IMR-90 (cell line): ENCODE results near the gene GALNT16. TPM values are rescaled to one million over a fixed set of nuclear protein-coding genes. Genes with fewer than 3 reads are reported as not detected.

Experiments
- ATAC-seq: fragments of 200-7000 bp; cut with Tn5 transposase; 2 replicates; pipeline ENCODE4 v1.9.1; 2020; ENCODE audit warnings: low read depth, mild to moderate bottlenecking, moderate library complexity
- BruUV-seq: library from RNA; stranded (reverse); fragments of 400-500 nt; replicated peaks from 2 replicates; lab custom pipeline; 2021; lab: Mats Ljungman, UMichigan
- CTCF ChIA-PET: fragments of 300-600 bp; formaldehyde crosslinking; extraction: SDS; loops from one replicate; lab custom pipeline; 2021; ENCODE audit warnings: antibody characterized with exemption; lab: Yijun Ruan, JAX
- POLR2A ChIA-PET: fragments of 300-600 bp; sonication (Branson Sonifier 250); formaldehyde crosslinking; loops from one replicate; lab custom pipeline; 2022; ENCODE audit warnings: antibody characterized with exemption; ENCODE audit not compliant: unreplicated experiment; lab: Charles Lee
- DNase-seq: peaks from one replicate; pipeline ENCODE4 v3.0.0; 2013
- H2AFZ ChIP-seq: replicated peaks from 2 replicates; pipeline ENCODE3; 2013; ENCODE audit warnings: low read length, mild to moderate bottlenecking; ENCODE audit not compliant: poor library complexity
- H2AK5ac ChIP-seq: 2 replicates; pipeline ENCODE4 v1.6.1; 2013; ENCODE audit warnings: low read depth, low read length, inconsistent platforms
- H2AK9ac ChIP-seq: replicated peaks from 2 replicates; pipeline ENCODE3; 2013; ENCODE audit warnings: mild to moderate bottlenecking, low read depth, low read length, moderate library complexity; ENCODE audit not compliant: poor library complexity
- H2BK120ac ChIP-seq: 2 replicates; pipeline ENCODE4 v1.6.1; 2013; ENCODE audit warnings: low read depth, low read length, inconsistent platforms
- H2BK15ac ChIP-seq: 3 replicates; pipeline ENCODE4 v1.6.1; 2013; ENCODE audit warnings: low read depth, low read length, inconsistent platforms
- H2BK20ac ChIP-seq: 2 replicates; pipeline ENCODE4 v1.6.1; 2013; ENCODE audit warnings: low read depth, mild to moderate bottlenecking, inconsistent platforms, low read length, moderate library complexity
- H2BK5ac ChIP-seq: 2 replicates; pipeline ENCODE4 v1.6.1; 2013; ENCODE audit warnings: mild to moderate bottlenecking, low read depth, low read length, inconsistent platforms; ENCODE audit not compliant: poor library complexity, severe bottlenecking
- H3K14ac ChIP-seq: replicated peaks from 2 replicates; pipeline ENCODE4 v1.6.1; 2013; ENCODE audit warnings: low read depth, low read length, inconsistent platforms
- H3K18ac ChIP-seq: 2 replicates; pipeline ENCODE4 v1.6.1; 2013; ENCODE audit warnings: low read depth, low read length, control low read depth
- H3K23ac ChIP-seq: 2 replicates; pipeline ENCODE4 v1.6.1; 2013; ENCODE audit warnings: low read depth, low read length, inconsistent platforms
- H3K27ac ChIP-seq: 2 replicates; pipeline ENCODE4 v1.5.1; 2013; ENCODE audit warnings: mild to moderate bottlenecking, control low read depth, low read length; ENCODE audit not compliant: insufficient read depth
- H3K27me3 ChIP-seq: 2 replicates; pipeline ENCODE4 v1.6.1; 2013; ENCODE audit warnings: low read length; ENCODE audit not compliant: control insufficient read depth, insufficient read depth
- H3K36me3 ChIP-seq: 2 replicates; pipeline ENCODE4 v1.6.1; 2013; ENCODE audit warnings: low read length, mixed read lengths; ENCODE audit not compliant: control insufficient read depth, insufficient read depth
- H3K4ac ChIP-seq: 2 replicates; pipeline ENCODE4 v1.6.1; 2013; ENCODE audit warnings: low read depth, low read length, inconsistent platforms
- H3K4me1 ChIP-seq: 2 replicates; pipeline ENCODE4 v1.6.1; 2013; ENCODE audit warnings: low read length, mixed read lengths; ENCODE audit not compliant: control insufficient read depth, insufficient read depth
- H3K4me2 ChIP-seq: 2 replicates; pipeline ENCODE4 v1.6.1; 2013; ENCODE audit warnings: low read depth, mild to moderate bottlenecking, control low read depth, low read length, moderate library complexity
- H3K4me3 ChIP-seq: 2 replicates; pipeline ENCODE4 v1.5.1; 2013; ENCODE audit warnings: low read depth, mild to moderate bottlenecking, control low read depth, low read length, moderate library complexity; ENCODE audit not compliant: insufficient read depth
- H3K56ac ChIP-seq: 2 replicates; pipeline ENCODE4 v1.6.1; 2013; ENCODE audit warnings: low read length, inconsistent platforms; ENCODE audit not compliant: insufficient read depth; ENCODE audit errors: extremely low read depth
- H3K79me1 ChIP-seq, 2 experiments: 2 replicates each; pipeline ENCODE4 v1.6.1; 2013; ENCODE audit warnings: low read length in 2 of 2, inconsistent platforms in 1 of 2, low read depth in 1 of 2
- H3K9ac ChIP-seq: 2 replicates; pipeline ENCODE4 v1.6.1; 2013; ENCODE audit warnings: low read depth, low read length, control low read depth
- H3K9me1 ChIP-seq: 2 replicates; pipeline ENCODE4 v1.6.1; 2013; ENCODE audit warnings: low read length, inconsistent platforms; ENCODE audit not compliant: insufficient read depth
- H3K9me3 ChIP-seq: 2 replicates; pipeline ENCODE4 v1.6.1; 2013; ENCODE audit warnings: low read length; ENCODE audit not compliant: control insufficient read depth, insufficient read depth
- H4K20me1 ChIP-seq: 2 replicates; pipeline ENCODE4 v1.6.1; 2013; ENCODE audit warnings: low read length, inconsistent platforms; ENCODE audit not compliant: insufficient read depth
- H4K5ac ChIP-seq: 2 replicates; pipeline ENCODE4 v1.6.1; 2013; ENCODE audit warnings: mild to moderate bottlenecking, low read depth, low read length, control low read depth
- H4K8ac ChIP-seq, 2 experiments: 2 replicates each; pipeline ENCODE4 v1.6.1; 2013; ENCODE audit warnings: low read depth in 2 of 2, low read length in 2 of 2, control low read depth in 1 of 2, inconsistent platforms in 1 of 2
- H4K91ac ChIP-seq: 2 replicates; pipeline ENCODE4 v1.6.1; 2013; ENCODE audit warnings: low read depth, low read length, inconsistent platforms; ENCODE audit not compliant: insufficient read depth
- BHLHE40 ChIP-seq: fragments of 150-350 bp; IDR thresholded peaks from 2 replicates; pipeline ENCODE4 v1.6.1; 2016; ENCODE audit warnings: mild to moderate bottlenecking, low read depth, low read length
- CEBPB ChIP-seq: IDR thresholded peaks from 2 replicates; pipeline ENCODE4 v1.6.1; 2012; ENCODE audit warnings: low read depth, low read length, improper control_type of control experiment
- CHD1 ChIP-seq: IDR thresholded peaks from 2 replicates; pipeline ENCODE4 v1.6.1; 2012; ENCODE audit warnings: low read depth, low read length, improper control_type of control experiment
- FOS ChIP-seq: fragments of 150-350 bp; IDR thresholded peaks from 2 replicates; pipeline ENCODE4 v1.6.1; 2016; ENCODE audit warnings: low read depth, low read length
- MAZ ChIP-seq: IDR thresholded peaks from 2 replicates; pipeline ENCODE4 v1.6.1; 2012; ENCODE audit warnings: low read depth, mild to moderate bottlenecking, low read length, improper control_type of control experiment, moderate library complexity, borderline replicate concordance
- NFE2L2 ChIP-seq: fragments of 150-350 bp; IDR thresholded peaks from 2 replicates; pipeline ENCODE4 v1.6.1; 2016; ENCODE audit warnings: low read depth, mild to moderate bottlenecking, low read length
- POLR2A ChIP-seq: IDR thresholded peaks from 2 replicates; pipeline ENCODE4 v1.6.1; 2012; ENCODE audit warnings: mild to moderate bottlenecking, low read depth, low read length
- RAD21 ChIP-seq: IDR thresholded peaks from 2 replicates; pipeline ENCODE4 v1.6.1; 2012; ENCODE audit warnings: low read length, improper control_type of control experiment
- RCOR1 ChIP-seq: IDR thresholded peaks from 2 replicates; pipeline ENCODE4 v1.6.1; 2012; ENCODE audit warnings: mild to moderate bottlenecking, low read length, improper control_type of control experiment; ENCODE audit not compliant: insufficient replicate concordance
- SMC3 ChIP-seq: fragments of 150-350 bp; IDR thresholded peaks from 2 replicates; pipeline ENCODE4 v1.6.1; 2016; ENCODE audit warnings: low read depth, mild to moderate bottlenecking, antibody characterized with exemption, low read length, moderate library complexity
- WGBS, 2 experiments: methylation state at CpG; one replicate each; pipeline versions ENCODE4 v1.1.5 to v1.1.7; 2013; ENCODE audit warnings: missing lambda C conversion rate in 2 of 2; ENCODE audit not compliant: insufficient read length in 1 of 2; ENCODE audit errors: extremely low coverage in 2 of 2; 5-methylcytosine and 5-hydroxymethylcytosine counted together
- dilution Hi-C: fragments of 300-500 bp; cut with HindIII; formaldehyde crosslinking; loops from one replicate; pipeline ENCODE4 v1.14.3; 2018; ENCODE audit warnings: low sequenced_read_pairs; ENCODE audit not compliant: unreplicated experiment
- in situ Hi-C: fragments of 300-500 bp; cut with MboI; formaldehyde crosslinking; loops from 3 replicates; pipeline ENCODE4 v1.14.3; 2019; ENCODE audit warnings: low sequenced_read_pairs, inconsistent platforms, mixed read lengths
- intact Hi-C: fragments of 100-400 bp; cut with micrococcal nuclease; formaldehyde crosslinking; loops from 2 replicates; pipeline ENCODE4 v1.10.0; 2022
- polyA plus RNA-seq, 3 experiments: library from polyadenylated mRNA; depleted of rRNA; stranded (reverse); fragments of >200 nt; gene quantifications; 2 replicates each; pipeline ENCODE4 v1.2.3, GENCODE V29; 2012; ENCODE audit warnings: low replicate concordance in 1 of 3
- total RNA-seq: library from RNA; depleted of rRNA; stranded (reverse); fragments of >200 nt; gene quantifications from 2 replicates; pipeline ENCODE4 v1.2.3, GENCODE V29; 2012
- TF ChIP-seq, protein P1 (sequence below): fragments of 150-350 bp; IDR thresholded peaks from 2 replicates; pipeline ENCODE4 v1.6.1; 2016; ENCODE audit warnings: low read depth, mild to moderate bottlenecking, low read length, moderate library complexity, borderline replicate concordance
- TF ChIP-seq, protein P2 (sequence below): conservative IDR thresholded peaks from 2 replicates; pipeline ENCODE4 v1.5.1; 2012; ENCODE audit warnings: mild to moderate bottlenecking, low read depth, low read length, improper control_type of control experiment

GALNT16 gene
- total and polyA plus RNA-seq, 2 of the 4 experiments (the other 2 are of a cell fraction), result 0.36 to 1.5 TPM

DNA sequence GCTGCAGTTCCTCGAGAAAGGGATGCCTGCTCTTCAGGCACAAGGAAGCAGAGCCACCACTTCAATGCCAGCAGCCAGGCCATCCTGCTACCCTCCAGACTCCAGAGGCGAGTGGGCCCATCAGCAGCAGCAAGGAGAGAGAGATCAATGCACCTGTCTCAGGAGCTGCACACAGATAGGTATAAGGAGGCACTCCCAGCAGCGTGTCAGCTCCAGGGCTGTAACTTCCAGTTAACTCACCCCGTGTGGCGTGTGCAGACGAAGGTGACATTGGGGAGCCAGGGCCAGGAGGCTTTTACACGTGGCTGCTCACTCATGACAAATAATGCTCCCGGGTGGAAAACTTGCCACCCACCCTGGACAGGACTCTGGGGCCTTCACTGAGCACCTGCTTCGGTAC is 24.2 kb downstream of the GALNT16 start:
- no peak overlapping the region for H3K4ac ChIP-seq
- no peak overlapping the region for H3K23ac ChIP-seq
- ATAC-seq, result no peak
- H3K4me2 ChIP-seq, result no peak overlapping the region
- H3K9ac ChIP-seq, result no peak overlapping the region
- 65% methylated on average over 6 of the region's 9 CpGs; no CpG with 5 or more reads in 1 of the 2 experiments for WGBS, 2 experiments
- no peak overlapping the region for H3K4me3 ChIP-seq
- no peaks in the 10 kb centered on the region; the same call in 1 of the 2 replicates for H3K4me1 ChIP-seq
- no peak overlapping the region for H4K91ac ChIP-seq
- TF ChIP-seq NFE2L2 (no peak), BHLHE40 (no peak), POLR2A (no peak), RCOR1 (no peak), CEBPB (no peak), MAZ (no peak), CHD1 (no peak), SMC3 (no peak), FOS (no peak), RAD21 (no peak)
- TF ChIP-seq, protein P1, sequence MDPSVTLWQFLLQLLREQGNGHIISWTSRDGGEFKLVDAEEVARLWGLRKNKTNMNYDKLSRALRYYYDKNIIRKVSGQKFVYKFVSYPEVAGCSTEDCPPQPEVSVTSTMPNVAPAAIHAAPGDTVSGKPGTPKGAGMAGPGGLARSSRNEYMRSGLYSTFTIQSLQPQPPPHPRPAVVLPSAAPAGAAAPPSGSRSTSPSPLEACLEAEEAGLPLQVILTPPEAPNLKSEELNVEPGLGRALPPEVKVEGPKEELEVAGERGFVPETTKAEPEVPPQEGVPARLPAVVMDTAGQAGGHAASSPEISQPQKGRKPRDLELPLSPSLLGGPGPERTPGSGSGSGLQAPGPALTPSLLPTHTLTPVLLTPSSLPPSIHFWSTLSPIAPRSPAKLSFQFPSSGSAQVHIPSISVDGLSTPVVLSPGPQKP, result no peak
- TF ChIP-seq, protein P2, sequence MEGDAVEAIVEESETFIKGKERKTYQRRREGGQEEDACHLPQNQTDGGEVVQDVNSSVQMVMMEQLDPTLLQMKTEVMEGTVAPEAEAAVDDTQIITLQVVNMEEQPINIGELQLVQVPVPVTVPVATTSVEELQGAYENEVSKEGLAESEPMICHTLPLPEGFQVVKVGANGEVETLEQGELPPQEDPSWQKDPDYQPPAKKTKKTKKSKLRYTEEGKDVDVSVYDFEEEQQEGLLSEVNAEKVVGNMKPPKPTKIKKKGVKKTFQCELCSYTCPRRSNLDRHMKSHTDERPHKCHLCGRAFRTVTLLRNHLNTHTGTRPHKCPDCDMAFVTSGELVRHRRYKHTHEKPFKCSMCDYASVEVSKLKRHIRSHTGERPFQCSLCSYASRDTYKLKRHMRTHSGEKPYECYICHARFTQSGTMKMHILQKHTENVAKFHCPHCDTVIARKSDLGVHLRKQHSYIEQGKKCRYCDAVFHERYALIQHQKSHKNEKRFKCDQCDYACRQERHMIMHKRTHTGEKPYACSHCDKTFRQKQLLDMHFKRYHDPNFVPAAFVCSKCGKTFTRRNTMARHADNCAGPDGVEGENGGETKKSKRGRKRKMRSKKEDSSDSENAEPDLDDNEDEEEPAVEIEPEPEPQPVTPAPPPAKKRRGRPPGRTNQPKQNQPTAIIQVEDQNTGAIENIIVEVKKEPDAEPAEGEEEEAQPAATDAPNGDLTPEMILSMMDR, result no peak
- no peak overlapping the region for H3K27ac ChIP-seq
- H3K27me3 ChIP-seq, result peaks cover 13% of the 10 kb centered on the region
- no peaks in the 10 kb centered on the region for H3K9me3 ChIP-seq
- H4K20me1 ChIP-seq, result no peaks in the 10 kb centered on the region
- CTCF ChIA-PET, result no interaction called here
- no peak overlapping the region for H2BK15ac ChIP-seq
- BruUV-seq, result no TSS peak
- no peak for DNase-seq
- H3K14ac ChIP-seq, result no peak overlapping the region
- in situ Hi-C loops (no loop called here), dilution Hi-C loops (no loop called here), intact Hi-C loops (no loop called here)
- H2BK5ac ChIP-seq, result no peak overlapping the region
- H4K5ac ChIP-seq, result no peak overlapping the region
- H2AK9ac ChIP-seq, result no peak overlapping the region
- no peak overlapping the region for H3K18ac ChIP-seq
- H2AK5ac ChIP-seq, result no peak overlapping the region
- no peaks in the 10 kb centered on the region for H3K9me1 ChIP-seq
- no peak overlapping the region for H2BK20ac ChIP-seq
- H2AFZ ChIP-seq, result peak overlapping the region; percentile 27
- POLR2A ChIA-PET, result no interaction called here
- H2BK120ac ChIP-seq, result no peak overlapping the region
- H3K36me3 ChIP-seq, result no peaks in the 10 kb centered on the region
- H3K79me1 ChIP-seq, result no peaks in the 10 kb centered on the region
- no peak overlapping the region for H4K8ac ChIP-seq
- no peak overlapping the region for H3K56ac ChIP-seq
